Neural progenitor cell (in vitro differentiated cells): ENCODE results near the gene DBNL.

Experiments used
- EZH2 ChIP-seq: fragments of 200-600 bp; sonication (generic); IDR thresholded peaks from 2 replicates; pipeline ENCODE4 v1.6.1; 2017; ENCODE audit warnings: antibody characterized with exemption, mild to moderate bottlenecking, moderate library complexity
- TF ChIP-seq, protein P1 (sequence below): fragments of 200-600 bp; sonication (generic); IDR thresholded peaks from 2 replicates; pipeline ENCODE4 v1.5.1; 2017; ENCODE audit warnings: antibody characterized with exemption, mild to moderate bottlenecking

DNA sequence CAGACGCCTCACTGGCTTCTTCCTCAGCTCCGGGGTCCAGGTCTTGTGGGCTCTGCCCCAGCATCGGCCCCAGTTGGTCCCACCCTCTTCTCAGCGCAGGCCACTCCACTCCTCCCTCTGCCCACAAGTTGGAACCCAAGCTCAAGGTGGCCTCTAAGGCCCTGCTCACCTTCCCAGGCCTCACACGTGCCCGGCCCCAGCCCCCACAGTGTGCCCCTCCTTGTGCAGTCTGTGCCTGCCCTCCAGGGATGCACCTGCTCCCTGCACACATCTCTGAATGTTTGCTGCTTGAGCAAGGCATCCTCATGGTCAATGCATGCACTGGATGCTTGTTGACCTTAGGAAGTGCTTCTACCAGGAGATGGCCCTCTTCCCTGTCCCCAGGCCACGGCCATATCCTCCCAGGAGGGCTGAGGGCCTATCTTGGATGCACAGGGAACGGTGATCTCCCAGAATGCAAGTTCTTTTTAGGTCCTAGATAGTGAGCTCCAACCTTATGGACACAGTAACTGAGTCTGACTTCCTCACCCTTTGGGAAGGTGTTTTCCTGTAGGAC, 51.9 kb downstream of the DBNL start:
- TF ChIP-seq, protein P1, sequence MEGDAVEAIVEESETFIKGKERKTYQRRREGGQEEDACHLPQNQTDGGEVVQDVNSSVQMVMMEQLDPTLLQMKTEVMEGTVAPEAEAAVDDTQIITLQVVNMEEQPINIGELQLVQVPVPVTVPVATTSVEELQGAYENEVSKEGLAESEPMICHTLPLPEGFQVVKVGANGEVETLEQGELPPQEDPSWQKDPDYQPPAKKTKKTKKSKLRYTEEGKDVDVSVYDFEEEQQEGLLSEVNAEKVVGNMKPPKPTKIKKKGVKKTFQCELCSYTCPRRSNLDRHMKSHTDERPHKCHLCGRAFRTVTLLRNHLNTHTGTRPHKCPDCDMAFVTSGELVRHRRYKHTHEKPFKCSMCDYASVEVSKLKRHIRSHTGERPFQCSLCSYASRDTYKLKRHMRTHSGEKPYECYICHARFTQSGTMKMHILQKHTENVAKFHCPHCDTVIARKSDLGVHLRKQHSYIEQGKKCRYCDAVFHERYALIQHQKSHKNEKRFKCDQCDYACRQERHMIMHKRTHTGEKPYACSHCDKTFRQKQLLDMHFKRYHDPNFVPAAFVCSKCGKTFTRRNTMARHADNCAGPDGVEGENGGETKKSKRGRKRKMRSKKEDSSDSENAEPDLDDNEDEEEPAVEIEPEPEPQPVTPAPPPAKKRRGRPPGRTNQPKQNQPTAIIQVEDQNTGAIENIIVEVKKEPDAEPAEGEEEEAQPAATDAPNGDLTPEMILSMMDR, result no peak
- TF ChIP-seq EZH2, result no peak
